Stomach smooth muscle (tissue), 2 donors: ENCODE data around the gene NEDD4L.
A peak's percentile ranks its signal among the peaks of the same experiment; 100 is the strongest.
"Not testable (repeated sequence)": the region's sequence is repeated elsewhere in the genome, so short reads cannot be mapped to it uniquely, and the experiment has no call there.

ENCODE experiments used
- H3K27ac ChIP-seq: one replicate; pipeline ENCODE4 v1.7.0; 2013; ENCODE audit warnings: mild to moderate bottlenecking, low read length, inconsistent platforms
- H3K27me3 ChIP-seq, 2 donors: one replicate each; pipeline ENCODE4 v1.7.0; 2013; ENCODE audit warnings: low read length in 2 of 2; ENCODE audit not compliant: insufficient read depth in 2 of 2, control insufficient read depth in 1 of 2
- H3K36me3 ChIP-seq, 2 donors: one replicate each; pipeline ENCODE4 v1.7.0; 2013; ENCODE audit warnings: low read length in 2 of 2; ENCODE audit not compliant: control insufficient read depth in 2 of 2, insufficient read depth in 2 of 2
- H3K4me1 ChIP-seq: one replicate; pipeline ENCODE4 v1.7.0; 2013; ENCODE audit warnings: low read length; ENCODE audit not compliant: control insufficient read depth, insufficient read depth
- H3K4me3 ChIP-seq, 2 donors: one replicate each; pipeline ENCODE4 v1.7.0; 2013; ENCODE audit warnings: low read length in 2 of 2
- H3K9ac ChIP-seq, 2 donors: one replicate each; pipeline ENCODE4 v1.7.0; 2013; ENCODE audit warnings: low read length in 2 of 2, mild to moderate bottlenecking in 1 of 2
- H3K9me3 ChIP-seq, 2 donors: one replicate each; pipeline ENCODE4 v1.7.0; 2013; ENCODE audit warnings: low read length in 2 of 2; ENCODE audit not compliant: control insufficient read depth in 2 of 2
- donor health status: healthy.
- donor health status: Pancreatic carcinoma.

Gene NEDD4L

DNA sequence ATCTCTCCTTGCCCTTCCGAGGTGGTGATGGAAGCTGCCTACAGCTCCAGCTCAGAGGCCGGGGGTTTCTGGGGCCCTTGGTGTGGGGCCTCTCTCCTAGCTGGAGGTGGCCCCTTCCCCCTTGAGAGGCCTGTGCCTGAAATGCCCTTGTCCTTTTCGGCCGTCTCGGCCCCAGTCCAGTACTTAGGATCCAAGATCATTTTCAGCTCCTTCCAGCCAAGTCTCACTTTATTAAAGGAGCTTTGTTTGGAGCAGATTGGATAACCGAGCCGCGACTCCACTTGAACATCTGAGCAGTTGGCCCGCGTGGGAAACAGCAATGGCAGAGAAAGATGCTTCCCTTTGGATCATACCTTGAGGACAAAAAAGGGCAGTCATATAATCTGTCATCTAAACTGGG lies 125.0 kb downstream of the NEDD4L start:
- no peak overlapping the region for H3K4me3 ChIP-seq
- H3K36me3 ChIP-seq, result peaks cover 0 to 3% of the 10 kb centered on the region in 2 donors
- no peak overlapping the region for H3K27ac ChIP-seq
- H3K9me3 ChIP-seq, result no peaks in the 10 kb centered on the region
- H3K4me1 ChIP-seq, result no peaks in the 10 kb centered on the region
- H3K27me3 ChIP-seq, result no peaks in the 10 kb centered on the region
- H3K9ac ChIP-seq, result no peak overlapping the region

DNA sequence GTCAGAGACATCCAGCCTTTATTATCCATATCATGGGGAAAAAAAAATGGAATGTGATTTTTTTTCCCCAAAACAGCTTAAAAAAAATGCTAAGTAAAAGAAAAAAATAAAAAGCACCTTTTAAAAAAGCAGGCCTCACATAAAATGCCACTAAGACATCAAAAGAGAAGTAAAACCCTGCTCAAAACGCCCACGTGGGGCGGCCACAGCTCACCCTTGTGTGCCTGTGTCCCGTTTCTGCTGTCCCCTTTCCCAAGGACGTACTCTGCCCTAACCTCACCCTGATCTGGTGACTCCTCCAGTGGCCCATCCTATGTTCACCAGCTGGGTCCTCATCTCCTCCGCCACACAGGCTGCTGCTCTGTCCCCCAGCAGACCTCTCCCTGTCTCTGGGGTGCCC lies 125.4 kb downstream of the NEDD4L start:
- Histone ChIP-seq H3K4me1 (no peaks in the 10 kb centered on the region), H3K27me3 (no peaks in the 10 kb centered on the region), H3K9ac (no peak overlapping the region), H3K27ac (no peak overlapping the region), H3K36me3 (peaks cover 0 to 3% of the 10 kb centered on the region in 2 donors), H3K9me3 (no peaks in the 10 kb centered on the region), H3K4me3 (no peak overlapping the region)

DNA sequence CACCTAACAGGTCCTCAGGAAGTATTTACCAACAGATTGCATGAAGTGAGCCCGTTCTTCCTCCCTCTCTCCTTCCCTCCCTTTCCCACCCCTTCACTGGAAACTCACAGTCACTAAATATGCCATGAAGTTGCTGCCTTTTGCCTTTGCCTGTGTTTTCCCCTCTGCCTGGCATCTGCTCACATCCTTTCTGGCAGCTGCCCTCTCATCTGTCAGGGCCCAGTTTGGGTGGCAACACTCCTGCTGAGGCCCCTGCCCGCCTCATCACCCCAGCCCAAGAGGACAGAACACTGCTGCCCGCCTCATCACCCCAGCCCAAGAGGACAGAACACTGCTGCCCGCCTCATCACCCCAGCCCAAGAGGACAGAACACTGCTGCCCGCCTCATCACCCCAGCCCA lies 126.0 kb downstream of the NEDD4L start:
- not testable (repeated sequence) for H3K27ac ChIP-seq, H3K36me3 ChIP-seq, H3K9ac ChIP-seq, H3K4me1 ChIP-seq, H3K4me3 ChIP-seq, H3K9me3 ChIP-seq, H3K27me3 ChIP-seq

DNA sequence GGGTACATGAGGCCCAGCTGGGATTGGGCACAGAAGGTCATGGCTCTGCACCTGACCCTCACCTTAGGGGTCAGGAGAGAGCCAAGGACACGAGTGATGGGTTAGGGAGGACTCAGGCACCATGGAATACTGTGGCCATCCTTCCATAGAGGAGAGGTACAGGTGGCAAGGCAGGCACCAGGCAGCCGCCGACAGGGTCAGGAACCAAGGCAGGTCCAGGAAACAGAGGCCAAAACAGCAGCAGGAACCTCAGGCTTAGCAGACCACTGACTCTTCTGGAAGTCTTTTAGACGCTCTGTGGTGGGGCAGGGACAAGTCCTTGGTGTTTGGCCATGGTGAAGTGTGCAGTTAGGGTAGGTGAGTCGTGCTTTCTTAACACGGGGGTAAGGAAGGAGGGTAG lies 128.0 kb downstream of the NEDD4L start:
- Histone ChIP-seq H3K9ac (no peak overlapping the region), H3K27me3 (no peaks in the 10 kb centered on the region), H3K9me3 (no peaks in the 10 kb centered on the region), H3K4me1 (peaks cover under 1% of the 10 kb centered on the region), H3K36me3 (peaks cover 0 to 2% of the 10 kb centered on the region in 2 donors), H3K27ac (no peak overlapping the region), H3K4me3 (no peak overlapping the region)

DNA sequence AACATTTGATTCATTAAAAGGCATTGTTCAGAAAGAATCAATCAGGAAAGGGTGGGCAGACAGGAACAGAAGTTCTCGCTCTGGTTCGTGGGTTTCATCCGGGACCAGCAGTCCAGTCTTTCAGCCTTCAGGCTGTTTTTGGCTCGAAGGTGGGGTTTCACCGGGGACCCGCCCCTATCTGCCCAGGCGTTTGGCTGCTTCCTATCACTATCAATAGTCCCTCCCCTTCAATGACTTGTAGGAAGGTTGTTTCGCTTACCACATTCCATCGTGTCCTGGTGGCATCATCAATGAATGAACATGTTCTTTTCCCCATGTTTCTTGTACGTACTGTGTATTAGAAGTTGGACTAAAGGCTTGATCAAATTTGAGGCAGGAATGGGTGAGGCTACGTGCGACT lies 130.3 kb downstream of the NEDD4L start:
- peaks cover 7% of the 10 kb centered on the region for H3K4me1 ChIP-seq

DNA sequence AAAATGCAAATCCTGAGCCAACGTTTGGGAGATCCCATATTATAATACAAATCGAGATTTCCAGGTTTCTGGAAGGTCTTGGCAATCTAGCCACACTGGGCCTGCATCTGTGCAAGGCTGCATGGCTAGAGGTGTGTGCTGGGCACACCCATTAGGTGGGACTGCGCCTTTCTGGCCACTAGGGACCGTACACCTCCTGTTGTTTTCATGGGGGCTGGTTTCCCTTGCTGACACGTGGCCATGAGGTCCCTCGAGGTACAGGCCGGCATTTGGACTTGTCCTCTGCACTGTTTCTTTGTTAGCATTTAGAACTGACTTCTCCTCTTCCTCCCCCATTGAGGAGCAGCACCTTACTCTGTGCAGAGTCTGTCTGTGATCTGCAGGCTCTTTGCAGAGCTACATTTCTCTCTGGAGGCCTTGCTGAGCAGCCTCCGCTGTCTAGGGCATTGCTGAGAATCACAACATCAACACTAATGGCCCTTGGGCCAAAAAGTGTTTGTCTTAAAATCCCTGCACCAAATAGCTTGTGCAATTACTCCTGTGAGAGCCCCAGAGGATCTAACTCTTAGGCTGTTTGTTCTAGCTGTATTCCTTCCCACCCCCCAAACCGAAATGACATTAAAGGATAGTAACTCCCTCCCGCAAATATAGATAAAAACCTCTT lies 131.2 kb downstream of the NEDD4L start:
- Histone ChIP-seq H3K4me1 (peaks cover 7% of the 10 kb centered on the region), H3K9ac (no peak overlapping the region), H3K27ac (no peak overlapping the region), H3K27me3 (no peaks in the 10 kb centered on the region), H3K36me3 (no peaks in the 10 kb centered on the region), H3K4me3 (no peak overlapping the region), H3K9me3 (no peaks in the 10 kb centered on the region)

More for the DNA sequence above, 130.3 kb downstream of the NEDD4L start:
- Histone ChIP-seq H3K27ac (no peak overlapping the region), H3K27me3 (no peaks in the 10 kb centered on the region), H3K9me3 (no peaks in the 10 kb centered on the region), H3K36me3 (no peaks in the 10 kb centered on the region), H3K9ac (no peak overlapping the region), H3K4me3 (no peak overlapping the region)

DNA sequence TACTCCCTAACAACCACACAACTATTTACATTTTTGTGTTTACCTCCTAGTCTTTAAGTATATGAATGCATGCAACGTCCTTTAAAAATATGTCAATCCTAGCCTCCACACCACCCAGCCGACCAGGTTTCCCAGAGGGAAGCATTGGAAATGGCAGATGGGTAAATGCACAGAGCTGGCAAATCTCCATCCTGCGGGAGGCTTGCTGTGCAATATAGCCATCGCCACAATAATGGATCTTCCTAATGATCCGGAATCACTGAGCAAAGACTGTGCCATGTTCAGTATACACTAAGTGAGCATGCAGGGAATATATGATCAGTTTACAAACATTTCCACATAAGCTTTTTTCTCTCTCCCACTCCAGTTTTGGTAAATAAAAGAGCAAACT lies 131.8 kb downstream of the NEDD4L start:
- H3K27me3 ChIP-seq, result no peaks in the 10 kb centered on the region
- no peak overlapping the region for H3K27ac ChIP-seq
- no peaks in the 10 kb centered on the region for H3K9me3 ChIP-seq
- no peaks in the 10 kb centered on the region for H3K36me3 ChIP-seq
- peaks cover 7% of the 10 kb centered on the region for H3K4me1 ChIP-seq
- H3K9ac ChIP-seq, result no peak overlapping the region
- no peak overlapping the region for H3K4me3 ChIP-seq

DNA sequence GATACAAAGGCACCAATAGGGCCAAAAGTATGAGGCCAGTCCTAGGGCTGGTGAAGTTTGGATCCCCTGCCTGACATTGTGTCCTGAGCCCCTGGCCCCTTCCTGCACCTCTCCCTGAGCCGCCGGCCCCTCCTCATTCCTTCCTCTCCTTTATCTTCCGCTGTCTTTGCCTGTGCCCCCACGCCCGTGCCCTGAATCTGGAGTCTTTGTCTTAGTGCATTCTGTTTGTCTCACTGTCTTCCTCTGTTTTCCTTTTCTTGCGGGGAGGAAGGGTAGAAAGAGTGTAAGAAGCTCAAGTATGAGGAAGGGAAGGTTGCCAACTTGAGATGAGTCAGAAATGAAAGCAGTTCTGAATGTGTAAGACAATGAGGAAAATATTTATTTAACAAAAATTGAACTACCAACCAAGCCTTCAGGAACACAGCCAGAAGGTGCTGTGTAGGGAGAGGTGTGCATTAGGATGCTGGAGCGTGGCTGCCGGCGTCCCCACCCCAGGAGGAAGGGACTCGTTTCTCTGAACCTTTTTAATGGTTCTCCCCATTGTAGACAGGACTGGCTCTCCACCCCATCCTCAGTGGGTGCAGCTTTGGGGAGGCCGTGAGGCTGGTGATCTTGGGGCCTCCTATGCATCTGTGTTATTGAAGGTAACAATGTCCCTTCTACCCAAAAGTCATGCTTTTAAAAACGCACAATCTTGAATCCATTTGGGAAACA lies 133.1 kb downstream of the NEDD4L start:
- Histone ChIP-seq H3K9me3 (no peaks in the 10 kb centered on the region), H3K4me1 (peaks cover 7% of the 10 kb centered on the region), H3K27me3 (no peaks in the 10 kb centered on the region), H3K4me3 (peak overlapping the region; percentile 29 to 47), H3K27ac (no peak overlapping the region), H3K9ac (no peak overlapping the region), H3K36me3 (no peaks in the 10 kb centered on the region)

DNA sequence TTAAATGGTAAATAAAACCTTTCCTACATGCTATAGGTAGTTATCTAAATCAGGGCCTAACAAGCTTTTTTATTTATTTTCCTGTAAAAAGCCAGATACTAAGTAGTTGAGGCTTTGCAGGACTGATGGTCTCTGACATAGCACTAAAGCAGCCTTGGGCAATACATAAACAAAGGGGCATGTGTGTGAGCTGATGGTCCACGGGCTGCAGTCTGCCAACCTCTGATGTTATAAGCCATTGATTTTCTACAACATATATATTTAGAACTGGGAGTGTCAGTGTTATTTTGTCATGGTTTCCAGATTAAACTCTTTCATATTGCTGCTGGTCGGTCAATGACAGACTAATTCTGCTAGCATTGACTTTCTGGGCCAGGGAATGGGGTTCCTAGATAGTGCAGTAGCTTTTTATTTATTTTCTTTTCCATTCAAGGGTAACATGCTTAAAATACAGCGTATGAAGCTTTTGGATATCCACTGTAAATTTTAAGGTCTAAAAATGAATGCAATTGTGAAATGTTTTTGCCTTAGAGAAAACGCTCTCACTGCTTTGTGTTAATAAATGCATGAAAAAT lies 134.0 kb downstream of the NEDD4L start:
- H3K27me3 ChIP-seq, result no peaks in the 10 kb centered on the region
- peaks cover 7% of the 10 kb centered on the region for H3K4me1 ChIP-seq
- H3K9me3 ChIP-seq, result no peaks in the 10 kb centered on the region
- H3K27ac ChIP-seq, result no peak overlapping the region
- H3K4me3 ChIP-seq, result no peak overlapping the region
- no peaks in the 10 kb centered on the region for H3K36me3 ChIP-seq
- H3K9ac ChIP-seq, result no peak overlapping the region

DNA sequence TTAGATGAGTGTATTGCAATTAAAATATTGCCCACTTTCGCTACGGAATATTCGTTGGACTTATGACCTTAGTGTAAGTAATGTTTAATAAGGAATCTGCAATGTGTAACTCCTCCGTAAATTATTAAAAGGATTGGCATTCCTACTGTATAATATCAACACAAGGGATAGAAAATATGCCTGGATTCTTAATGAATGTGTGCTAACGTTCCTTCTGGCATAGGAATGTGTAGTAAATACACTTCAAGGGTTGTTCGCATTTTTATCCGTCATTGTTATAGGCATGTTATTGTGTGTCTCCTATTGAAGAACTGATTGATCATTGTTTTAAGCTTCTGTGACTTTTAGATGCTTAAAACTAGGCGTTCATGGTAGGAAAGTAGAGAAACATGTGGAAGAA lies 134.5 kb downstream of the NEDD4L start:
- Histone ChIP-seq H3K9me3 (no peaks in the 10 kb centered on the region), H3K4me1 (peaks cover 7% of the 10 kb centered on the region), H3K9ac (no peak overlapping the region), H3K27me3 (no peaks in the 10 kb centered on the region), H3K27ac (no peak overlapping the region), H3K4me3 (no peak overlapping the region), H3K36me3 (no peaks in the 10 kb centered on the region)

DNA sequence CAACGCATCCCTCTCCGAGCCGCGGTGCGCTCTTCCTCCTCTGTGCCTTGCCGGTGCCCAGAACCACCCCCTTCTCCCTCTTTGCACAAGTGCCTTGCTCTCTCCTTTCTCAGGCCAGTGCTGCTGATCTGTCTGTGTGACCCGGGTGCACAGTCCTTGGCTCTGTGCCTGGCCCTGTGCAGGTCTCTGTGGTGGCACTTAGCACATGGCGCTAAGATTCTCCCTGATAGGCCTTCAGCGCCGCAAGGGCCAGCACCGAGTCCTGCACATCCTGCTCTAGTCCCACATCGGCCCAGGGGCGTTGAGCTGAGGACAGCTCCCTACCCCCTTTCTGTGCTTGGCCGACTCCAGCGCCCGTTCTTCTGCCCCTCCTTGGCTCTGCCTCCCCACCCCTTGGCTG lies 136.1 kb downstream of the NEDD4L start:
- H3K9ac ChIP-seq, result no peak overlapping the region
- no peaks in the 10 kb centered on the region for H3K36me3 ChIP-seq
- peaks cover 11% of the 10 kb centered on the region for H3K4me1 ChIP-seq
- no peaks in the 10 kb centered on the region for H3K27me3 ChIP-seq
- H3K9me3 ChIP-seq, result no peaks in the 10 kb centered on the region
- H3K27ac ChIP-seq, result no peak overlapping the region
- no peak overlapping the region for H3K4me3 ChIP-seq
